Small intestine (tissue), 7 donors: ENCODE results near the gene PMPCA. TPM values are rescaled to one million over a fixed set of nuclear protein-coding genes. Genes with fewer than 3 reads are reported as not detected.

Experiments
- DNase-seq, 2 donors: peaks; one replicate each; pipeline versions ENCODE4 v3.0.0 to v3.0.0-alpha.2; 2013
- FAIRE-seq: peaks from 2 replicates; lab custom pipeline; 2012; peaks lifted over from hg19 to GRCh38; lab: Jason Lieb, UNC
- H3K27ac ChIP-seq, 3 donors: one replicate each; pipeline ENCODE4 v1.5.1; 2013; ENCODE audit warnings: low read length in 2 of 3, mild to moderate bottlenecking in 2 of 3, control low read depth in 1 of 3, inconsistent platforms in 1 of 3, low read depth in 1 of 3, moderate library complexity in 1 of 3
- H3K27me3 ChIP-seq, 3 donors: one replicate each; pipeline ENCODE4 v1.6.1; 2013; ENCODE audit warnings: low read length in 3 of 3, inconsistent platforms in 1 of 3; ENCODE audit not compliant: control insufficient read depth in 3 of 3, insufficient read depth in 3 of 3
- H3K36me3 ChIP-seq, 3 donors: one replicate each; pipeline ENCODE4 v1.6.1; 2013; ENCODE audit warnings: low read length in 3 of 3, inconsistent platforms in 1 of 3, low read depth in 1 of 3, mild to moderate bottlenecking in 1 of 3, moderate library complexity in 1 of 3; ENCODE audit not compliant: control insufficient read depth in 3 of 3, insufficient read depth in 2 of 3
- H3K4me1 ChIP-seq, 3 donors: one replicate each; pipeline ENCODE4 v1.6.1; 2013; ENCODE audit warnings: low read length in 2 of 3, inconsistent platforms in 1 of 3, low read depth in 1 of 3, mild to moderate bottlenecking in 1 of 3, moderate library complexity in 1 of 3; ENCODE audit not compliant: control insufficient read depth in 3 of 3, insufficient read depth in 2 of 3
- H3K4me3 ChIP-seq, 3 donors: one replicate each; pipeline ENCODE4 v1.5.1; 2013; ENCODE audit warnings: low read length in 3 of 3, control low read depth in 1 of 3, inconsistent platforms in 1 of 3, low read depth in 1 of 3, mild to moderate bottlenecking in 1 of 3, moderate library complexity in 1 of 3
- H3K9me3 ChIP-seq, 2 donors: one replicate each; pipeline ENCODE4 v1.6.1; 2013; ENCODE audit warnings: low read depth in 1 of 2, low read length in 1 of 2; ENCODE audit not compliant: control insufficient read depth in 2 of 2, insufficient read depth in 1 of 2
- WGBS, 3 donors: extraction: QIAGEN DNeasy Blood & Tissue Kit; methylation state at CpG; one replicate each; pipeline ENCODE4 v1.1.7; 2013; 5-methylcytosine and 5-hydroxymethylcytosine counted together
- polyA plus RNA-seq, 4 donors: library from polyadenylated mRNA; stranded (reverse) in 3 of 4; unstranded in 1 of 4; fragments of 200-250 nt in 3 of 4; fragments of 120-200 nt in 1 of 4; gene quantifications; one replicate each; pipeline versions ENCODE4 v1.2.1 to v1.2.3, GENCODE V29; 2013
- donor health status: healthy with polysubstance abuse.
- donor health status: control.
- donor health status: control.
- donor health status: Bipolar disorder and iron deficiency.
- donor health status: healthy.

Gene PMPCA
- polyA plus RNA-seq, 4 donors, result 34.7 to 64.9 (median 48.9) TPM

DNA sequence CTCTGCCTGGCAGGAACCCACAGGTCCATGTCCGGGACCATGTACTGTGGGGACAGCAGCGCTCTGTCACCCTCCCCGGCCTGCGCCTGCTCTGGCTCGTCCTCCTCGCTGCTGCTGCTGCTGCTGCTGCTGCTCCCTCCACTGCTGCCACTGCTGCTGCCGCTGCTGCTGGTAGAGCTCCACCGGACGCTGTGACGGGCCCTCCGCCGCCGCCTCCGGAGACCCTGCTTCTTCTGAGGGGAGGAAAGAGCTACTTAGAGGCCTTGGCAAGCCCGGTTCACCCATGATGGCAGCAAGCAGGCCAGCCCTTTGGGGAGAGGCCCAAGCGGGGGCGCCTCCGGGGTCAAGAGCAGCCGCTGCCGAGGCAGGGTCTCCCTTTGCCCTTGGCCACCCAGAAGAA, 27.0 kb upstream of the PMPCA start:
- no peak for FAIRE-seq
- no peak overlapping the region for H3K27ac ChIP-seq
- DNase-seq, result no peak
- H3K4me3 ChIP-seq, result no peak overlapping the region
- no peaks in the 10 kb centered on the region for H3K9me3 ChIP-seq
- H3K4me1 ChIP-seq, result peaks cover 0 to 4% (median 0%) of the 10 kb centered on the region in 3 donors
- WGBS, 3 donors, result 96 to 98% (median 97%) methylated on average over 20 of the region's 20 CpGs
- peaks cover 7 to 96% (median 13%) of the 10 kb centered on the region in 3 donors for H3K36me3 ChIP-seq
- no peaks in the 10 kb centered on the region for H3K27me3 ChIP-seq

DNA sequence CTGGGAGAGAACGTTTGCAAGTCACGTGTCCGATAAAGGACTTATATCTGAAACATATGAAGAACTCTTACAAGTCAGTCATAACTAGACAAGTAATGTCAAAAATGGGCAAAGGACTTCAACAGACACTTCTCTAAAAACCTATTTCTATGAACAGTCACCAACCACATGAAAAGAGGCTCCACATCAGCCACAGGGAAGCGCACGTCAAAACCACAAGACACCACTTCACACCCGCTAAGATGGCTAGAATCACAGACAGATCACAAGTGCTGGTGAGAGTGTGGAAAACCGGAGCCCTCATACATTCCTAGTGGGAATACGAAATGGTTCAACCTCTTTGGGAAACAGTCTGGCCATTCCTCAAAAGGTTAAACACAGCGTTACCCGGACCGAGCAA, 25.4 kb upstream of the PMPCA start:
- DNase-seq (no peak), FAIRE-seq (no peak)
- no peaks in the 10 kb centered on the region for H3K9me3 ChIP-seq
- WGBS, 3 donors, result 78 to 86% (median 79%) methylated on average over 11 of the region's 11 CpGs
- no peak overlapping the region for H3K4me3 ChIP-seq
- H3K4me1 ChIP-seq, result no peaks in the 10 kb centered on the region
- peaks cover 7 to 96% (median 13%) of the 10 kb centered on the region in 3 donors for H3K36me3 ChIP-seq
- H3K27me3 ChIP-seq, result no peaks in the 10 kb centered on the region
- no peak overlapping the region for H3K27ac ChIP-seq

DNA sequence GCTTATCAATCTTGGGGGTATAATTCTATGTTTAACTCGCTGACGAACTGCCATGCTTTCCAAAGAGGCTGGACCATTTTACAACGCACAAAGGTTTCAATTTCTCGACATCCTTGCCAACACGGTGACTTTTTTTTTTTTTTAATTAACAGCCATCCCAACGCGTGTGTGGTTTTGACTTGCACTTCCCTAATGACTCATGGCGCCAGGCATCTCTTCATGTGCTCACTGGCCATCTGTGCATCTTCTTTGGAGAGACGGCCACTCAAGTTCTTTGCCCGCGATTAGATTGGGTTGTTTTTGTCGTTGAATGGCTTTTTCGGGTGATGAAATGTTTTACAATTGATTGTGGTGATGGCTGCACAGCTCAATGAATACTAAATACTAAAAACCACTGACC, 24.4 kb upstream of the PMPCA start:
- Histone ChIP-seq H3K27ac (no peak overlapping the region), H3K9me3 (no peaks in the 10 kb centered on the region), H3K27me3 (no peaks in the 10 kb centered on the region), H3K4me1 (no peaks in the 10 kb centered on the region), H3K36me3 (peaks cover 7 to 94% (median 9%) of the 10 kb centered on the region in 3 donors), H3K4me3 (no peak overlapping the region)
- DNase-seq (no peak), FAIRE-seq (no peak)
- 78 to 86% (median 82%) methylated on average over 13 of the region's 13 CpGs for WGBS, 3 donors

DNA sequence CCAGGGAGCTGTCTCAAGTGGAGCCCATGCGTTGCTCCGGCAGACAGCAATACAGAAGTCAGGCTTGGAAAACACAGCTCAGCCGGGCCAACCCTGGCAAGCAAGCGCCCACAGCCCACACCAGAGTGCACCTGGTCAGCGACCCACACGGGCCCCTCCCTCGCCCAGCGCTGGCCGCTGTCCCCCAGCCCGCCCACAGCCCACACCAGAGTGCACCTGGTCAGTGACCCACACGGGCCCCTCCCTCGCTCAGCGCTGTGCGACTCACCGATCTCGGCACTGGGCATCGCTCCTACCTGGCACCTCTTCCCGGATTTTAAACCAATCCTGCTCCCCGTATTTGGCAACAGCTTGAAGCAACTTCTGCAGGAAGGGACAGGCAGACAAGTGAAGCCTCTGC, 23.2 kb upstream of the PMPCA start:
- Histone ChIP-seq H3K36me3 (peaks cover 7 to 90% (median 9%) of the 10 kb centered on the region in 3 donors), H3K4me1 (no peaks in the 10 kb centered on the region), H3K4me3 (no peak overlapping the region), H3K9me3 (no peaks in the 10 kb centered on the region), H3K27ac (no peak overlapping the region), H3K27me3 (no peaks in the 10 kb centered on the region)
- no peak for DNase-seq
- FAIRE-seq, result no peak
- 96 to 98% (median 97%) methylated on average over 19 of the region's 19 CpGs for WGBS, 3 donors

DNA sequence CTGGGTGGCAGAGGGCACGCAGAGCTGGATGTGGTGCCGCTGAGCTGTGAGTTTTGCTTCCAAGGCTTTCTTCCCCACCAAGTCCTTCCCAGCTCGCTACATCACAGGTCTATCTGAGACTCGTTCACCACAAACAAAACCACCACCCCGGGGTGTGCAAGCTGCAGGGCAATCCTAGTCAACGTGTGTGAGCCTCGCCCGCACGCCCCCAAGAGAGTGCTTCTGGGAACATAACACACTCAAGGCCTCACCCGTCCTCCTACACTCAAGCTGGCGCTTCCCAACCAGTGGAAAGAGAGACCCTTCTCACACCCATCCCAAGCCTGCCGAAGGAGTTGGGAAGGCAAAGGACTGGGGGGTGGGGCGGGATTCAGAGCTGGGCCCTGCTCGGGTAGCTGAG, 21.1 kb upstream of the PMPCA start:
- 80 to 86% (median 83%) methylated on average over 14 of the region's 14 CpGs for WGBS, 3 donors
- DNase-seq (no peak), FAIRE-seq (no peak)
- Histone ChIP-seq H3K27me3 (no peaks in the 10 kb centered on the region), H3K36me3 (peaks cover 0 to 90% (median 9%) of the 10 kb centered on the region in 3 donors), H3K27ac (no peak overlapping the region), H3K4me1 (no peaks in the 10 kb centered on the region), H3K9me3 (no peaks in the 10 kb centered on the region), H3K4me3 (no peak overlapping the region)

DNA sequence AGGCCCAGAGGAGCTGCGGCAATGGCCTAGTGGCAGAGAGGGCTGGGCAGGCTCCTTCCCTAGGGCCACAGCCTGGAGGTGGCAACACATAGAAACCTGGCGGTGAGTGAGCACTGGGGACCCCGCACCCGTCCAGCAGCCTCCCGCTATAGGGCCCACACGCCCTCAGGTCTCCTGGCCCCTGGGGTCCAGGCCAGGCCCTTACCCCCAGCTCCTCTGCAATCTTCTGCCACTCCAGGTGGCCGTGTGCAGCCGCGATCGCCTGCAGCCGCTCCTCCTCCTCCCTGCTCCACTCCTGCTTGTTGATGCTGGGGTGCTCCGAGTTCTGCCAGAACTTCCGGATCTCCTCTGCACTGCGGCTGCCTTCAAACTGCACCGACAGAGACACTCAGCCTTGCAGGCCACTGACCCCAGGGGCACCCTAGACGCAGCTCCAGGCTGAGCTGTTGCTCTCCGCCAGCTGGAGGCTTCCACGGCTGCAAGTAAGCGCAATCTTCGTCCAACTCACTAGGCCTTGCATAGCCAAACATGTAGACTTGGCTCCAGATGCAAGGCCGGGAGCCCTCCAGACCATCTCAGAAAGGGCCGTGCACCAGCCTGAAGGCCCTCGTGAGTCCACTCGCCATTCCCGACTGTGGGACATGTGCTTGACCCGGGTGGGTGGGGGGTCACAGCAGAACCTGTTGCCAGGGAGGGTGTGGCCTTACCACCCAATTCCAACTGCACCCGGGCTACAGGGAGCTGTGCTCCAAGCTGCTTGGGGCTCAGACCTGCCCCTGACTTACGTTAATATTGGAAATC, 18.5 kb upstream of the PMPCA start:
- no peaks in the 10 kb centered on the region for H3K27me3 ChIP-seq
- no peak for DNase-seq
- no peaks in the 10 kb centered on the region for H3K4me1 ChIP-seq
- peaks cover 0 to 94% (median 10%) of the 10 kb centered on the region in 3 donors for H3K36me3 ChIP-seq
- FAIRE-seq, result no peak
- no peak overlapping the region for H3K4me3 ChIP-seq
- H3K9me3 ChIP-seq, result no peaks in the 10 kb centered on the region
- WGBS, 3 donors, result 93 to 96% (median 96%) methylated on average over 26 to 28 of the region's 28 CpGs
- H3K27ac ChIP-seq, result no peak overlapping the region

DNA sequence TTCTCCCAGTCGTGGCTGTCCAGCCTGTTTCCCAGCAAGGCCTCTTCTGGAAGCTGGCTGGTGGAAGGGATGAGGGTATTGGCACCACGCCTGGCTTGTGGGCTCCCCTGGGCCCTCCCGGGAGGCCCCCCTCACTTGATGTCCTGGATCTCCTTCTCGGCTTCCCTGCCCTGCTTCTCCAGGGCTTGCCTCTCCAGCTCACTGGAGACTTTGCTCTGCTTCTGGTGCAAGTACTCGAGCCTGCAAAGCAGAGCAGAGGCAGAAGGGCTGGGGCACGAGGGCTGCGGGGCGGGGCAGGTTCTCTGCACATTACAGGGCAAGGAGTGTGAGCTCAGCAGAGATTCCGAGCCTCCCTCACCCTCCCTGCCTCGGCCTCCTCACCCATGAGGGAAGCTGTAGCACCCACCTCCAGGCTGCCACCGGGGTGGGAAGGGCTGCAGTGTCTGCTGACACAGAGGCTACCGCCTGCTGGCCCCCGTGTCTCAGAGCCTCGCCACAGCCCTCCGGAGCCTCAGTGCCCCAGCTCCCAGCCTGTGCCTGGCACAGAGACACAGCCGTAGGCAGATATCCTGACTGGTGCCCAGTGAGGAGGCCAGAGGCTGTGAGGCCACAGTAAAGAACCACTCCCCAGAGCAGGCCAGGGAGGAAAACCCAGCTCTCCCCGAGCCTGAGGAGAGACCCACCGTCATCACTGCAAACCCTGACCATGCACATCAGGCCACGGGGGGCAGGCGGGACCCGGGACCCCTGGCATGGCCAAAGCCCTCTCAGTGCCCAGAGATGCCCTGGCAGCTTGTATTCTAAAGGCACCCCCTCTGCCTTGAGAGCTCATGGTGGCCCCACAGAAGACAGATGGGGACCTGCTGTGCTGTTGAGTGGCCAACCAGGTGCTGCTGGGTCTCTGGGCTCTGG, 17.7 kb upstream of the PMPCA start:
- FAIRE-seq, result no peak
- peak in 1 of 2 donors; percentile 21 for DNase-seq
- 87 to 89% (median 87%) methylated on average over 21 of the region's 21 CpGs for WGBS, 3 donors
- H3K4me1 ChIP-seq, result no peaks in the 10 kb centered on the region
- no peak overlapping the region for H3K27ac ChIP-seq
- no peaks in the 10 kb centered on the region for H3K9me3 ChIP-seq
- no peak overlapping the region for H3K4me3 ChIP-seq
- H3K27me3 ChIP-seq, result no peaks in the 10 kb centered on the region
- H3K36me3 ChIP-seq, result peaks cover 2 to 92% (median 10%) of the 10 kb centered on the region in 3 donors

DNA sequence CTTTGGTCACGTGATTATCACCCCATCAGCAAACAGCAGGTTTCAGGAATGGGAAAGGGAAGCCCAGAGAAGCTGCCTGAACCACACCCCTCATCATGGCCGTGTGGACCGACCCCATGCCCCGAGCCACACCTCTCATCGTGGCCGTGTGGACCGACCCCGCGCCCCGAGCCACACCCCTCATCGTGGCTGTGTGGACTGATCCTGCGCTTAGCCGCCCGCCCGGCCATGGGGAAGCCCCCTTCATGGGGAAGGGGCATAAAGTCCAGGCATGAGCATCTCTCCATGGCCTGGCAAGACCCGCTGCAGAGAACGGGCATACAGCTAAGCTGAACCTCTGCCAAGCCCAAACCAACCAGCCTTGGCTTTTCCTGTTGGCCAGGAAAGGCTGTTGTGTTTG, 16.9 kb upstream of the PMPCA start:
- 65 to 85% (median 73%) methylated on average over 17 of the region's 17 CpGs for WGBS, 3 donors
- Histone ChIP-seq H3K9me3 (no peaks in the 10 kb centered on the region), H3K27me3 (no peaks in the 10 kb centered on the region), H3K27ac (no peak overlapping the region), H3K4me3 (no peak overlapping the region), H3K36me3 (peaks cover 2 to 92% (median 10%) of the 10 kb centered on the region in 3 donors), H3K4me1 (no peaks in the 10 kb centered on the region)
- FAIRE-seq, result no peak
- DNase-seq, result no peak
